Stimulated activated naive CD8-positive, alpha-beta T cell treated with anti-CD3 and anti-CD28 coated beads, Interleukin-15, Interleukin-2, amounts not matched to agents 100 ng/mL and 50 ng/mL, for 24 hours (primary cell): ENCODE data around the gene KLHL8.

Experiments used
- H3K27ac Mint-ChIP-seq: one replicate; pipeline ENCODE4 v1.8.0; 2021; ENCODE audit warnings: mild to moderate bottlenecking, mixed read lengths
- H3K27me3 Mint-ChIP-seq: one replicate; pipeline ENCODE4 v1.8.0; 2021; ENCODE audit warnings: mixed read lengths
- H3K36me3 Mint-ChIP-seq: one replicate; pipeline ENCODE4 v1.8.0; 2021; ENCODE audit warnings: low read depth, mixed read lengths
- H3K4me1 Mint-ChIP-seq: one replicate; pipeline ENCODE4 v1.8.0; 2021; ENCODE audit warnings: low read depth, mixed read lengths
- H3K4me3 Mint-ChIP-seq: one replicate; pipeline ENCODE4 v1.8.0; 2021; ENCODE audit warnings: mild to moderate bottlenecking, mixed read lengths
- H3K9me3 Mint-ChIP-seq: one replicate; pipeline ENCODE4 v1.8.0; 2021; ENCODE audit warnings: mixed read lengths

Gene KLHL8

DNA sequence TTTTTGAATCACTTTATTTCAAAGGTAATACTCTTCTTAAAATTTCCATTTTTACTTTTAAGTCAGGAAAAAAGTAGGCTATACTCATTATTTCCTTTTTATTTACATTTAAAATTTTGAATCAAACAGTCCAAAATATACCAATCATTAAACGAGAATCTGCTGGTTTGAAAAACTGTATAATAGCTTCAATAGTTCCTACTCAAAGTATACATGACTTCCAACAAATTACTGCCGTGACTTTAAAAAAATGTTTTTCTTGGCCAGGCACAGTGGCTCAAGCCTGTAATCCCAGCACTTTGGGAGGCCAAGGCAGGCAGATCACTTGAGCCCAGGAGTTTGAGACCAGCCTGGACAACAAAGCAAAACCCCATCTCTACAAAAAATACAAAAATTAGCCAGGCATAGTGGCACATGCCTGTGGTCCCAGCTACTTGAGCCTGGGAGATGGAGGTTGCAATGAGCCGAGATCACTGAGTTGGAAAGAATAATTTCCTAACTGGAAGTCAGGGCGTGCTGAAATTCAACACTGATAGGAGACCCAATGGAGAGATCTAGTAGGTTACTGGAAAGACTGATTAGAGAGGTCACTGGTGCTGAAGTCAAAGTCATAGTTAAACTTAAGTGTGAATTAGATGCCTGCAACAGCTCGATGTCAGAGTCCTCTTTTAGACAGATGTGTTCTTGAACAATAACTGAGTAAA lies 9.0 kb downstream of the KLHL8 start:
- no peaks in the 10 kb centered on the region for H3K27me3 Mint-ChIP-seq
- H3K4me1 Mint-ChIP-seq = peaks cover 20% of the 10 kb centered on the region
- H3K36me3 Mint-ChIP-seq = peaks cover 5% of the 10 kb centered on the region
- no peaks in the 10 kb centered on the region for H3K9me3 Mint-ChIP-seq
- no peak overlapping the region for H3K27ac Mint-ChIP-seq
- H3K4me3 Mint-ChIP-seq = no peak overlapping the region

DNA sequence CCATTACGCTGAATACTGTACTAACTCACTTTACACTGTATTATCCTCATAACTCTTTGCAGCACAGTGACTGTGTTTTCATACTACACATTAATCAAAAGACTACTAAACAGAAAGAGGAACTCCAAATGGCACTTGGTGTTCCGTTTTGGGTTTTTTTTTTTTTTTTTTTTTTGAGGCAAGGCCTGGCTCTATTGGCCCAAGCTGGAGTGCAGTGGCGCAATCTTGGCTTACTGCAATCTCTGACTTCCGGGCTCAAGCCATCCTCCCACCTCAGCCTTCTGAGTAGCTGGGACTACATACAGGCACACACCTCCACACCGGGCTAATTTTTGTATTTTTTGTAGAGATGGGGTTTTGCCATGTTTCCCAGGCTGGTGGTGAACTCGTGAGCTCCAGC lies 10.7 kb downstream of the KLHL8 start:
- H3K4me3 Mint-ChIP-seq = peak overlapping the region; percentile 41
- peaks cover 11% of the 10 kb centered on the region for H3K36me3 Mint-ChIP-seq
- H3K27ac Mint-ChIP-seq = no peak overlapping the region
- H3K27me3 Mint-ChIP-seq = no peaks in the 10 kb centered on the region
- H3K9me3 Mint-ChIP-seq = no peaks in the 10 kb centered on the region
- H3K4me1 Mint-ChIP-seq = peaks cover 18% of the 10 kb centered on the region

DNA sequence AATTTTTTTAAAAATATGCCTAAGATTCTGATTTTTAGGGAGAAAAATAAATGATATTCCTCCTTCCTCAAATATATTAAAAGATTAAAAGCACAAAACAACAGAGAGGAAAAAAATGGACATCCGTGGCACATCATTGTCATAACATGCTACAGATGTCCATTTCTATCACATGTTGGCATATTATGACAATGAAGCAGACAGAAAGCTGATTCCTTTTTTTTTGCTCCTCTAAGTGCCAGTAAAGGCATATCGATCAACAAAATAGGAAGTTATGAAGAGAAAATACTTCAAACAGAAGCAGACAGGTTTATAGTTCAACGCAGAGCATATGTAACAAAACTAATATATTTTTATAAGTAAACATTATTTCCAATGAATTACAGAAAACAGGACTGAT lies 11.2 kb downstream of the KLHL8 start:
- Mint-ChIP-seq H3K9me3 (no peaks in the 10 kb centered on the region), H3K36me3 (peaks cover 16% of the 10 kb centered on the region), H3K27ac (peak overlapping the region; percentile 38), H3K4me1 (peaks cover 18% of the 10 kb centered on the region), H3K27me3 (no peaks in the 10 kb centered on the region), H3K4me3 (no peak overlapping the region)

DNA sequence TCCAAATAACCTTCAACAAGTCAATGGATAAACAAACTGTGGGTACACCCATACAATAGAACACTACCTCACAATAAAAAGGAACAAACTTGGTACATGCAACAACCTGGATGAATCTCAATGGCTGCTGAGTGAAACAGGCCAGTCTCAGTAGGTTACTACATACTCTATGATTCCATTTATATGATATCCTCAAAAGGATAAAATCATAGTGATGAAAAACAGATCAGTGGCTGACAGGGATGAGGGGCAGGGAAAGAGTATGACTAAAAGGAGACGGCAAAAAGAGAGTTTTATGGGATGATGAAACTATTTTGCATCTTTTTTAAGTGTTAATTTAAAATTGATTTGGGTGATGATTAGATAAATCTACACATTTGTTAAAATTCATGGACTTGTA lies 15.9 kb downstream of the KLHL8 start:
- Mint-ChIP-seq H3K27ac (no peak overlapping the region), H3K4me1 (peaks cover 4% of the 10 kb centered on the region), H3K4me3 (no peak overlapping the region), H3K36me3 (peaks cover 42% of the 10 kb centered on the region), H3K27me3 (no peaks in the 10 kb centered on the region), H3K9me3 (peaks cover 6% of the 10 kb centered on the region)

DNA sequence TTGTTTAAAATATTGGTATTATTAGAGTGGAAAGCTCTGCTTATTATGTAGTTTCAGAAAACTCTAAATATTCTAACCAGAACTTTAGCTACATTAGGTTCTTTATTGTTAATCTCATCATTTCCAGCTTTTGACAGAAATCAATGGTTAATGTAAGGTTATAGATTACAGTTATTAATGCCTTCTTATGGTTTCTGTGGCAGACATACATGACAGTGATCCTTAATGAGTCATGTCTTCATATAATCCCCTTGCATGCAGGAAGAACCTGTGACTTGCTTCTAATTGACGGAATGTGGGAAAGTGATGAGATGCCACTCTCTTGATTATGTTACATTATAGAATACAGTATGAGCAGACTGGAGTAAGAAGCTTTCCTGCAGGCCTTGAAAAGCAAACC lies 23.5 kb downstream of the KLHL8 start:
- H3K4me1 Mint-ChIP-seq = peaks cover 21% of the 10 kb centered on the region
- no peak overlapping the region for H3K27ac Mint-ChIP-seq
- no peaks in the 10 kb centered on the region for H3K9me3 Mint-ChIP-seq
- no peak overlapping the region for H3K4me3 Mint-ChIP-seq
- H3K27me3 Mint-ChIP-seq = no peaks in the 10 kb centered on the region
- peaks cover 19% of the 10 kb centered on the region for H3K36me3 Mint-ChIP-seq

DNA sequence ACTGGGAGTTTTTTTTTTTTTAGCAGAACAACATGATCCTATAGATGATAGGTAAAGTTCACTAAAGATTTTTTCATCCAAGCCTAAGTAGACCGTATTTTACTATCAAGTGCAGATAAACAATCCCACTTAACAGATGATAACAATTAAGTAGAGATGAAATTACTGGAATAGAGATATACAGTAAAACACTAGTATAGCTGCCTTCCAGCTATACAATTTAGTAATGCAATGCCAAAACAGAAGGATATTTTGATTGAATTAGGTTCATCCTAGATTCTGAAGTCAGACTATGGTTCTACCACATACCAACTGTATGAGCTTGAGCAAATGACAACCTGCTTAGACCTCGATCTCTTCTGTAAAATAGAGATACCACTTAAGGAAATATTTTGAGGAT lies 24.3 kb downstream of the KLHL8 start:
- Mint-ChIP-seq H3K36me3 (peaks cover 21% of the 10 kb centered on the region), H3K9me3 (no peaks in the 10 kb centered on the region), H3K27ac (no peak overlapping the region), H3K27me3 (no peaks in the 10 kb centered on the region), H3K4me3 (no peak overlapping the region), H3K4me1 (peaks cover 21% of the 10 kb centered on the region)

DNA sequence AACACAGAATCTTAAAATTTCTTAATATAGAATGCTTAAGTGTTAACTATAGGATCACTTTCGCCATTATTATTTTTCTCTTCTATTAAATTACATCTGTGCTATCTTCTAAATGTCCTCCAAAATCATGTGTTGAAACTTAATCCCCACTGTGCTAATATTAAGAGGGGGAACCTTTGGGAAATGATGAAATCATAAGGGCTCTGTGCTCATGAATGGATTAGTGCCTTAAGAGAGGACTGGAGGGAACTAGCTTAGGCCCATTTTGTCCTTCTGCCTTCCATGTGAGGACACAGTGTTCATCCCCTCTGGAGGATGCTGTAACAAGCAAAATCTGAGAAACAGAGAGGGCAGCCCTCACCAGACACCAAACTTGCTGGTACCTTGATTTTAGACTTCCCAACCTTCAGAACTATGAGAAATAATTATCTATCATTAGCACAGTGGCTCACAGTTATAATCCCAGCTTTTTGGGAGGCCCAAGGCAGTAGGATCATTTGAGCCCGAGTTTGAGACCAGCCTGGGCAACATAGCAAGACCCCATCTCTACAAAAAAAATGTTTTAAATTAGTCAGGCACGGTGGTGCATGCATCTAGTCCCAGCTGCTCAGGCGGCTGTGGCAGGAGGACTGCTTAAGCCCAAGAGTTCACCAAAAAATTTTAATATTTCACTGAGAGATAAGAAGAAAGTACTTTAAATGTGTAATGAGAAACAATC lies 26.3 kb downstream of the KLHL8 start:
- Mint-ChIP-seq H3K36me3 (peaks cover 14% of the 10 kb centered on the region), H3K27me3 (no peaks in the 10 kb centered on the region), H3K4me1 (peaks cover 18% of the 10 kb centered on the region), H3K9me3 (no peaks in the 10 kb centered on the region), H3K27ac (no peak overlapping the region), H3K4me3 (no peak overlapping the region)

DNA sequence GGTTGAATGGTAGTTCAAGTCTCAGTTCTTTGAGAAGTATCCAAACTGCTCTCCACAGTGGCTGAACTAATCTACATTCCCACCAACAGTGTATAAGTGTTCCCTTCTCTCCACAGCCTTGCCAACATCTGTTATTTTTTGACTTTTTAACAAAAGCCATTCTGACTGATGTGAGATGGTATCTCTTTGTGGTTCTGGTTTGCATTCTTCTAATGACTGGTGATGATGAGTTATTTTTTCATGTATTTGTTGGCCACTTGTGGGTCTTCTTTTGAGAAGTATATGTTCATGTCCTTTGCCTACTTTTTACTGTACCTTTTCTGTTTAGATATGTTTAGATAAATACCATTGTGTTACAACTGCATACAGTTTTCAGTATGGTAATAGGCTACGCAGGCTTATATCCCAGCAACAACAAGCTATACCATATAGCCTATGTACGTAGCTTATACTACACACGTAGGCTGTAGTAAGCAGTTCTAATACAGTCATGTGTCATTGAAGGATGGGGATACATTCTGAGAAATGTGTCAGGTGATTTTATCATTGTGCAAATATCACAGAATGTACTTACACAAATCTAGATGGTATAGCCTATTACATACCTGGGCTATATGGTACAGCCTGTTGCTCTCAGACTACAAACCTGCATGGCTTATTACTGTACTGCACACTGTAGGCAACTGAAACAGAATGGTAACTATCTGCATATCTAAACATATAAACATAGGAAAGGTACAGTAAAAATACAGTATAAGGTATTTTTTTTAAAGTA lies 28.1 kb downstream of the KLHL8 start:
- H3K4me3 Mint-ChIP-seq = no peak overlapping the region
- peaks cover 14% of the 10 kb centered on the region for H3K36me3 Mint-ChIP-seq
- H3K9me3 Mint-ChIP-seq = no peaks in the 10 kb centered on the region
- peaks cover 5% of the 10 kb centered on the region for H3K4me1 Mint-ChIP-seq
- H3K27me3 Mint-ChIP-seq = no peaks in the 10 kb centered on the region
- no peak overlapping the region for H3K27ac Mint-ChIP-seq

DNA sequence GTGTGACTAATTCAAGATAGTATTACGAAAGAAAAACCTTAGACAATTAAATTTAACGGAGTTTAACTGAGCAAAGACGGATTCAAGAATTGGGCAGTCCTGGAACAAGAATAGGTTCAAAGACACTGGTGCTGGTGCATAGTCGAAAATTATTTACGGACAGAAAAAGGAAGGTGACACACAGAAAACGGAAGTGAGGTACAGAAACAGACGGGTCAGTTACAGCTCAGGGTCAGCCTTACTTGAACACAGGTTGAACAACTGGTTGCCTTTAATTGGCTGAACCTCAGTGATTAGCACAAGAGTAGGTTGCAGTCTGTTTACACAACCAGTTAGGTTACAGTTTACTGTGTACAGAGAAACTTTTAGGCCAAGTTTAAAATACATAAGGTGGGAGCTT lies 31.5 kb downstream of the KLHL8 start:
- no peak overlapping the region for H3K4me3 Mint-ChIP-seq
- H3K27ac Mint-ChIP-seq = no peak overlapping the region
- H3K4me1 Mint-ChIP-seq = no peaks in the 10 kb centered on the region
- H3K36me3 Mint-ChIP-seq = peaks cover 10% of the 10 kb centered on the region
- no peaks in the 10 kb centered on the region for H3K9me3 Mint-ChIP-seq
- no peaks in the 10 kb centered on the region for H3K27me3 Mint-ChIP-seq

DNA sequence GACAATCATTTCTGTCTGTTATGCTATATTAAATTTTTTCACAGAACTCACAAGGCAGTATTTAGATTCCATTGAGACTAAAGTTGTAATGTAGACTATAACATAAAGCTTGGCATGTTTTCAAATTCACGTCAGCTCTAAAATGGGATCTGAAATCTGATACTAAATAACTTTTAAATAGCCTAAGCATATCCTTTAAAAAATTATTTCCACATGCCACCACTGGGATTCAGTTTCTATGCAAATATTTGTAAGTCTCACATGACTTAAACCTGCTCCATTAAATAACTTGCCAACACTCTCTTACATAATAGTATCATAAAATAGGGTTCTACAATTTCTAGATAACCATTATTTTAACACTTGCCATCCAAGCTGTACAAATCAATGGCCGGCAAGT lies 32.4 kb downstream of the KLHL8 start:
- Mint-ChIP-seq H3K9me3 (no peaks in the 10 kb centered on the region), H3K27me3 (no peaks in the 10 kb centered on the region), H3K36me3 (peaks cover 12% of the 10 kb centered on the region), H3K27ac (no peak overlapping the region), H3K4me3 (no peak overlapping the region), H3K4me1 (no peaks in the 10 kb centered on the region)

DNA sequence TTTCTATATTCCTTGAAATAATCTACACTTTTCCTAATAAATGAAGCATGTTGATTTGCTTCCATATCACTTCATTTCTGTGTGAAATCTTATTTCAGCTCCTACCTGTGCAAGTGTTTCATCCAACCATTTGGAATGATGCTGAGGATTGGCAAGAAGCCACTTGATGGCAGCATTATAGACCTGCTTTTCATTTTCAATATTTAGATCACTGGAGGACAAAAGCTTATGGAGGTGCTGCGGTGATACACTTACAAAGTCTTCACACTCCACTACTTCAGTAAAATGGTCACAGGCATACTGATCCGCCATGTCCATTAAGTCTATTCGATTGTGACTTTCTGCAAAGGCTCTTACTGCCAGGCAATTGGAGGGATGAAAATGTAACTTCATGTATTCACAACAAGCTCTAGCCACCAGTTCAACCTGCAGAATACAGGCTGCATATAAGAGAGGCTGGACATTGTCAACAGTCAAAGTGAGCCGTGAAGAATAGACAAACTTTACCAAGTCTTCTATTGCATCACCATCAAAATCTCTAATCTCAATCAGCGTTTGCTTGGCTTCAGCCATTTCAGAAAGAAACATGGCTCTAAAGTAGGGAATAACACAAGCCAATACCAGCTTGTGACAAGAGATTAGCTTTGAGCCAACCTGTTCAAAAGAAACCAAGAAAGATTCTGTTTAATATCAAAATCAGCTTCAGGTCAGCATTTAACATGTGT lies 35.1 kb downstream of the KLHL8 start:
- Mint-ChIP-seq H3K4me1 (no peaks in the 10 kb centered on the region), H3K36me3 (peaks cover 13% of the 10 kb centered on the region), H3K9me3 (no peaks in the 10 kb centered on the region)

DNA sequence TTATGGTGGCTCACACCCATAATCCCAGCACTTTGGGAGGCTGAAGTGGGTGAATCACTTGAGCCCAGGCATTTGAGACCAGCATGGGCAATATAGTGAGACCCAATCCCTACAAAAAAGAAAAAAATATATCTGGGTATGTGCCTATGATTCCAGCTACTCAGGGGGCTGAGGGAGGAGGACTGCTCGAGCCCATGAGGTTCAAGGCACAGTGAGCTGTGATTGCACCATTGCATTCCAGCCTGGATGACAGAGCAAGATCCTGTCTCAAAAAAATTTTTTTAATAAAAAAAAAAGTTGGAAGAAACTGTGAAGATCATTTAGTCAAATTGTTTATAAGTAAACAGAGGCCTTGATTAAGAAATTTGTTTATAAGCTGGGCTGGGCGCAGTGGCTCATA lies 39.7 kb downstream of the KLHL8 start:
- Mint-ChIP-seq H3K36me3 (peaks cover 24% of the 10 kb centered on the region), H3K27me3 (no peaks in the 10 kb centered on the region), H3K9me3 (no peaks in the 10 kb centered on the region), H3K27ac (no peak overlapping the region), H3K4me3 (no peak overlapping the region), H3K4me1 (no peaks in the 10 kb centered on the region)

More for the DNA sequence above, 35.1 kb downstream of the KLHL8 start:
- Mint-ChIP-seq H3K27ac (no peak overlapping the region), H3K4me3 (no peak overlapping the region), H3K27me3 (no peaks in the 10 kb centered on the region)

DNA sequence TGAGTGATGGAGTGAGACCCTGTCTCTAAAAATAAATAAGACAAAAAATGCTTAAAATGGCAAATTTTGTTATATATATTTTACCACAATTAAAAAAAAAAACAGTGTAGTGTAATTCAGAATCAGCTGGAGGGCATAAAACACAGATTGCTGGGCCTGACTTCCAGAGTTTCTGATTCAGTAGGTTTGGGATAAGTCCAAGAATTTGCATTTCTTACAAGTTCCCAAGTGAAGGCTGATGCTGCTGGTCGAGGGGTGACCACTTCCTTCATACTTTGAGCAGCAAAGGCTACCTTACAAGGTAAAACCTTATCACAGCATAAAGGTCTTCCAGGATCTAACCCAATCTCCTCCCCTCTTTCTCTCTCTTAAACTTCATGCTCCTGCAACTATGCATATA lies 40.7 kb downstream of the KLHL8 start:
- H3K27me3 Mint-ChIP-seq = no peaks in the 10 kb centered on the region
- peaks cover 29% of the 10 kb centered on the region for H3K36me3 Mint-ChIP-seq
- no peaks in the 10 kb centered on the region for H3K9me3 Mint-ChIP-seq
- no peaks in the 10 kb centered on the region for H3K4me1 Mint-ChIP-seq
- no peak overlapping the region for H3K4me3 Mint-ChIP-seq
- no peak overlapping the region for H3K27ac Mint-ChIP-seq

DNA sequence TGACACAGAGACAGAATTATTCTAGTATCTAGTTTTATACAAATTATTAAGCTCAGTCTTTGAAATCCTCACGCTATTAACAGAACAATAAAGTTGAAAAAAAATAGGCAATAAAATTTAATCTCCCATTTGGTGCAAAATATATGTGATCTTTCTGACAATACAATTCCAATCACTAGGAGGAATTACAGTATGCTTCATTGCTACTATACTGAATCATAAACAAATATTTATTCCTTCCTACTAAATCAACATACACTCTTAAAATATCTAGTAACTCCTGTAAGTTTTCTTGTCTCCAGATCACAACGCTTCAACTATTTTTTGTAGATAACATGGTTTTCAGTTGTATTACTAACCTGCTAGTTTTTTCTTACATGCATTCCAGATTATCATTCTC lies 45.7 kb downstream of the KLHL8 start:
- Mint-ChIP-seq H3K4me3 (no peak overlapping the region), H3K27me3 (no peaks in the 10 kb centered on the region), H3K27ac (no peak overlapping the region), H3K36me3 (peaks cover 33% of the 10 kb centered on the region), H3K9me3 (no peaks in the 10 kb centered on the region), H3K4me1 (no peaks in the 10 kb centered on the region)

DNA sequence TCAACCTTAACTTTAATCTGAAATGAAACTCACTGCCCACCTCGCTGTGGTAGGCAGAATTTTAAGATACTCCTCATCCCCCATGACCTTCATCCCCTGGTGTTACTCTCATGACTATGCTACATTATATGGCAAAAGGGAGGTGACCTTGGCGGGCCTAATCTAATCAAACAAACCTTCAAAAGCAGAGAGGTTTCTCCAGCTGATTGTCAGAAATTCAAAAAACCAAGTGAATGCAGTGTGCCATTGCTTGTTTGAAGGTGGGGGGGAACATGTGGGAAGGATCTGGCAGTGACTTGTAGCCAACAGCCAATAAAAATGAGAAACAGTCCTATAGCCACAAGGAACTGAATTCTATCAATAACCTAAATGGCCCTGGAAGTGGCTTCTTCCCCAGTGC lies 48.5 kb downstream of the KLHL8 start:
- Mint-ChIP-seq H3K9me3 (no peaks in the 10 kb centered on the region), H3K4me1 (no peaks in the 10 kb centered on the region), H3K4me3 (no peak overlapping the region), H3K27me3 (no peaks in the 10 kb centered on the region), H3K27ac (no peak overlapping the region), H3K36me3 (peaks cover 35% of the 10 kb centered on the region)
